HEK293 (cell line): ENCODE measurements around the gene HP1BP3.

Experiments
- CTCF ChIA-PET: fragments of 350-600 bp; formaldehyde crosslinking; extraction: SDS; loops from one replicate; lab custom pipeline; 2021; ENCODE audit warnings: antibody characterized with exemption; lab: Yijun Ruan, JAX
- POLR2A ChIA-PET: fragments of 300-600 bp; formaldehyde crosslinking; extraction: SDS; loops from one replicate; lab custom pipeline; 2020; ENCODE audit warnings: antibody characterized with exemption, inconsistent platforms; lab: Yijun Ruan, JAX
- H3K27ac ChIP-seq: fragments of 200-500 bp; sonication (Bioruptor generic); 2 replicates; pipeline ENCODE4 v1.5.1; 2014; ENCODE audit warnings: low read depth, low read length, control low read depth, inconsistent platforms; ENCODE audit errors: extremely low read depth
- H3K36me3 ChIP-seq, 2 experiments: fragments of 200-500 bp in 1 of 2; sonication (Bioruptor generic) in 1 of 2; 1 replicate in 1 of 2; 2 replicates in 1 of 2; pipeline ENCODE4 v1.5.1; 2014 to 2017; ENCODE audit warnings: inconsistent platforms in 2 of 2, low read length in 2 of 2; ENCODE audit not compliant: control insufficient read depth in 2 of 2, insufficient read depth in 1 of 2
- H3K4me1 ChIP-seq: fragments of 200-500 bp; sonication (Bioruptor generic); 2 replicates; pipeline ENCODE4 v1.5.1; 2014; ENCODE audit warnings: mild to moderate bottlenecking, low read length, inconsistent platforms; ENCODE audit not compliant: control insufficient read depth, insufficient read depth
- H3K4me3 ChIP-seq: 2 replicates; pipeline ENCODE4 v1.5.1; 2011; ENCODE audit warnings: low read depth, mild to moderate bottlenecking, control low read depth, low read length, moderate library complexity
- H3K9me3 ChIP-seq: fragments of 200-500 bp; sonication (Bioruptor generic); 2 replicates; pipeline ENCODE4 v1.5.1; 2014; ENCODE audit warnings: low read depth, low read length, inconsistent platforms; ENCODE audit not compliant: control insufficient read depth, insufficient read depth
- BCL11A ChIP-seq: fragments of 450-650 bp; formaldehyde crosslinking; IDR thresholded peaks from 2 replicates; pipeline ENCODE4 v1.5.1; 2016; ENCODE audit warnings: low read depth, missing biosample characterization, missing genetic modification characterization
- CTCF ChIP-seq: fragments of 450-650 bp; formaldehyde crosslinking; IDR thresholded peaks from 2 replicates; pipeline ENCODE4 v1.5.1; 2016; ENCODE audit warnings: missing biosample characterization, missing genetic modification characterization
- GLI2 ChIP-seq: fragments of 450-650 bp; formaldehyde crosslinking; IDR thresholded peaks from 2 replicates; pipeline ENCODE4; 2017; ENCODE audit warnings: missing biosample characterization, missing genetic modification characterization, low read depth, borderline replicate concordance
- GLIS2 ChIP-seq: fragments of 450-650 bp; formaldehyde crosslinking; IDR thresholded peaks from 2 replicates; pipeline ENCODE4 v1.5.1; 2016; ENCODE audit warnings: missing biosample characterization, missing genetic modification characterization
- KLF7 ChIP-seq: fragments of 450-650 bp; formaldehyde crosslinking; IDR thresholded peaks from 2 replicates; pipeline ENCODE4 v1.5.1; 2016; ENCODE audit warnings: missing biosample characterization, missing genetic modification characterization, borderline replicate concordance
- REST ChIP-seq: fragments of 450-650 bp; formaldehyde crosslinking; IDR thresholded peaks from 2 replicates; pipeline ENCODE4 v1.5.1; 2016; ENCODE audit warnings: missing biosample characterization, missing genetic modification characterization
- SCRT1 ChIP-seq: fragments of 450-650 bp; formaldehyde crosslinking; IDR thresholded peaks from 2 replicates; pipeline ENCODE4 v1.5.1; 2016; ENCODE audit warnings: missing biosample characterization, missing genetic modification characterization, borderline replicate concordance
- ZBTB10 ChIP-seq: fragments of 450-650 bp; formaldehyde crosslinking; IDR thresholded peaks from 2 replicates; pipeline ENCODE4 v1.5.1; 2016; ENCODE audit warnings: missing biosample characterization, missing genetic modification characterization
- ZBTB21 ChIP-seq: fragments of 450-650 bp; formaldehyde crosslinking; IDR thresholded peaks from 2 replicates; pipeline ENCODE4 v1.5.1; 2017; ENCODE audit warnings: missing biosample characterization, missing genetic modification characterization
- ZEB2 ChIP-seq: fragments of 450-650 bp; formaldehyde crosslinking; IDR thresholded peaks from 2 replicates; pipeline ENCODE4 v1.5.1; 2016; ENCODE audit warnings: missing biosample characterization, missing genetic modification characterization
- ZIC2 ChIP-seq: fragments of 450-650 bp; formaldehyde crosslinking; IDR thresholded peaks from 2 replicates; pipeline ENCODE4 v1.5.1; 2016; ENCODE audit warnings: missing biosample characterization, missing genetic modification characterization
- ZNF140 ChIP-seq: fragments of 450-650 bp; formaldehyde crosslinking; IDR thresholded peaks from 2 replicates; pipeline ENCODE4 v1.5.1; 2016; ENCODE audit warnings: missing biosample characterization, missing genetic modification characterization
- ZNF157 ChIP-seq: fragments of 450-650 bp; formaldehyde crosslinking; IDR thresholded peaks from 2 replicates; pipeline ENCODE4 v1.5.1; 2016; ENCODE audit warnings: missing biosample characterization, missing genetic modification characterization
- ZNF16 ChIP-seq: fragments of 450-650 bp; formaldehyde crosslinking; IDR thresholded peaks from 2 replicates; pipeline ENCODE4 v1.5.1; 2016; ENCODE audit warnings: low read depth, missing biosample characterization, missing genetic modification characterization
- ZNF2 ChIP-seq: fragments of 450-650 bp; formaldehyde crosslinking; IDR thresholded peaks from 2 replicates; pipeline ENCODE4 v1.5.1; 2016; ENCODE audit warnings: missing biosample characterization, missing genetic modification characterization
- ZNF202 ChIP-seq: fragments of 450-650 bp; formaldehyde crosslinking; IDR thresholded peaks from 2 replicates; pipeline ENCODE4 v1.5.1; 2016; ENCODE audit warnings: missing biosample characterization, missing genetic modification characterization, borderline replicate concordance
- ZNF366 ChIP-seq: fragments of 450-650 bp; formaldehyde crosslinking; conservative IDR thresholded peaks from 2 replicates; pipeline ENCODE4 v1.5.1; 2016; ENCODE audit warnings: missing biosample characterization, missing genetic modification characterization
- ZNF423 ChIP-seq: fragments of 450-650 bp; formaldehyde crosslinking; IDR thresholded peaks from 2 replicates; pipeline ENCODE4 v1.5.1; 2016; ENCODE audit warnings: missing biosample characterization, missing genetic modification characterization
- ZNF426 ChIP-seq: fragments of 450-650 bp; formaldehyde crosslinking; IDR thresholded peaks from 2 replicates; pipeline ENCODE4 v1.5.1; 2017; ENCODE audit warnings: missing biosample characterization, missing genetic modification characterization, mild to moderate bottlenecking, inconsistent platforms, moderate library complexity
- ZNF433 ChIP-seq: fragments of 450-650 bp; formaldehyde crosslinking; IDR thresholded peaks from 2 replicates; pipeline ENCODE4 v1.5.1; 2016; ENCODE audit warnings: missing biosample characterization, missing genetic modification characterization, low read depth
- ZNF558 ChIP-seq: fragments of 450-650 bp; formaldehyde crosslinking; IDR thresholded peaks from 2 replicates; pipeline ENCODE4 v1.5.1; 2016; ENCODE audit warnings: missing biosample characterization, missing genetic modification characterization
- ZNF585B ChIP-seq: fragments of 450-650 bp; formaldehyde crosslinking; IDR thresholded peaks from 2 replicates; pipeline ENCODE4 v1.5.1; 2016; ENCODE audit warnings: missing biosample characterization, missing genetic modification characterization
- ZNF664 ChIP-seq: fragments of 450-650 bp; formaldehyde crosslinking; IDR thresholded peaks from 2 replicates; pipeline ENCODE4 v1.5.1; 2016; ENCODE audit warnings: missing biosample characterization, missing genetic modification characterization

The HP1BP3 gene

GRCh38 chr1:20728371-20729154, 58.5 kb downstream of the HP1BP3 start:
- POLR2A ChIA-PET, result no interaction called here
- no peak overlapping the region for H3K27ac ChIP-seq
- TF ChIP-seq GLIS2, result 0 out of 2 replicates have a peak, but pooled peaks have one; percentile 7
- TF ChIP-seq ZNF16 (tag by site-specific recombination), result peak; percentile 89
- no peak for TF ChIP-seq ZBTB21 (tag by site-specific recombination)
- no peak for TF ChIP-seq ZNF433 (tag by site-specific recombination)
- H3K36me3 ChIP-seq, result no peaks in the 10 kb centered on the region
- no peak overlapping the region for H3K4me3 ChIP-seq
- peaks cover 8% of the 10 kb centered on the region for H3K4me1 ChIP-seq
- no peaks in the 10 kb centered on the region for H3K9me3 ChIP-seq
- CTCF ChIA-PET, result interaction anchor here (0.6 to 2.4 kb wide), 4 partner anchors 15 to 32 kb away, joined by 3 to 11 read pairs (median 4); no protein-coding TSS in a partner anchor

GRCh38 chr1:20727746-20728316, 59.3 kb downstream of the HP1BP3 start:
- ChIA-PET CTCF (interaction anchor here (0.6 to 2.4 kb wide), 4 partner anchors 14 to 31 kb away, joined by 3 to 11 read pairs (median 4); no protein-coding TSS in a partner anchor), POLR2A (interaction anchor here (1.0 kb wide), 1 partner anchor 31 kb away, joined by 4 read pairs; no protein-coding TSS in a partner anchor)
- peaks cover 6% of the 10 kb centered on the region for H3K4me1 ChIP-seq
- no peak overlapping the region for H3K4me3 ChIP-seq
- no peaks in the 10 kb centered on the region for H3K36me3 ChIP-seq
- H3K27ac ChIP-seq, result no peak overlapping the region
- H3K9me3 ChIP-seq, result no peaks in the 10 kb centered on the region
- no peak for TF ChIP-seq ZNF664
- peak; percentile 58; the same call in 1 of the 2 replicates for TF ChIP-seq ZEB2 (tag by site-specific recombination)
- TF ChIP-seq GLI2 (tag by site-specific recombination), result no peak
- TF ChIP-seq ZNF366, result no peak
- TF ChIP-seq ZNF157 (tag by site-specific recombination), result no peak
- TF ChIP-seq SCRT1, result no peak
- no peak for TF ChIP-seq CTCF (tag by site-specific recombination)
- no peak for TF ChIP-seq REST
- no peak for TF ChIP-seq ZNF202 (tag by site-specific recombination)
- TF ChIP-seq ZNF140 (tag by site-specific recombination), result no peak
- peak; percentile 61 for TF ChIP-seq ZIC2 (tag by site-specific recombination)
- TF ChIP-seq ZNF426 (tag by site-specific recombination), result no peak
- TF ChIP-seq ZNF558 (tag by site-specific recombination), result no peak
- TF ChIP-seq ZBTB10 (tag by site-specific recombination), result no peak
- TF ChIP-seq ZNF585B (tag by site-specific recombination), result no peak
- no peak for TF ChIP-seq ZNF16 (tag by site-specific recombination)
- peak; percentile 25; the same call in 1 of the 2 replicates for TF ChIP-seq GLIS2
- TF ChIP-seq KLF7 (tag by site-specific recombination), result no peak
- no peak for TF ChIP-seq BCL11A (tag by site-specific recombination)
- TF ChIP-seq ZNF2 (tag by site-specific recombination), result no peak
- 0 out of 2 replicates have a peak, but pooled peaks have one; percentile 33 for TF ChIP-seq ZNF423 (tag by site-specific recombination)
